Karpas-422 (cell line): Measurements from ENCODE around the gene FGD5. TPM values are rescaled to one million over a fixed set of nuclear protein-coding genes. Genes with fewer than 3 reads are reported as not detected.

ENCODE experiments used
- DNase-seq: peaks from one replicate; pipeline ENCODE4 v3.0.0-alpha.2; 2015
- H2AFZ ChIP-seq: fragments of 200-600 bp; sonication (generic); 2 replicates; pipeline ENCODE4 v1.6.1; 2014; ENCODE audit warnings: antibody characterized with exemption, low read length, mixed read lengths
- H3K27ac ChIP-seq: fragments of 200-600 bp; sonication (generic); 2 replicates; pipeline ENCODE4 v1.5.1; 2014; ENCODE audit warnings: mild to moderate bottlenecking, low read length, moderate library complexity
- H3K27me3 ChIP-seq: fragments of 200-600 bp; sonication (generic); 2 replicates; pipeline ENCODE4 v1.6.1; 2014; ENCODE audit warnings: low read length, mixed read lengths
- H3K36me3 ChIP-seq: fragments of 200-600 bp; sonication (generic); 2 replicates; pipeline ENCODE4 v1.6.1; 2014; ENCODE audit warnings: low read length, mixed read lengths; ENCODE audit not compliant: insufficient read depth
- H3K4me1 ChIP-seq: fragments of 200-600 bp; sonication (generic); 2 replicates; pipeline ENCODE4 v1.6.1; 2014; ENCODE audit warnings: mild to moderate bottlenecking, low read length, mixed read lengths
- H3K4me2 ChIP-seq: fragments of 200-600 bp; sonication (generic); 2 replicates; pipeline ENCODE4 v1.6.1; 2014; ENCODE audit warnings: low read length, low read depth, mild to moderate bottlenecking; ENCODE audit not compliant: poor library complexity, severe bottlenecking
- H3K4me3 ChIP-seq: fragments of 200-600 bp; sonication (generic); 2 replicates; pipeline ENCODE4 v1.5.1; 2014; ENCODE audit warnings: mild to moderate bottlenecking, antibody characterized with exemption, low read length, mixed read lengths
- H3K79me2 ChIP-seq: fragments of 200-600 bp; sonication (generic); 2 replicates; pipeline ENCODE4 v1.6.1; 2014; ENCODE audit warnings: mild to moderate bottlenecking, low read length, mixed read lengths
- H3K9ac ChIP-seq: fragments of 200-600 bp; sonication (generic); 2 replicates; pipeline ENCODE4 v1.6.0; 2014; ENCODE audit warnings: low read length
- H3K9me2 ChIP-seq: fragments of 200-600 bp; sonication (generic), shearing (Covaris generic); replicated peaks from 2 replicates; pipeline ENCODE4 v1.6.0; 2014; ENCODE audit warnings: mild to moderate bottlenecking, low read length, moderate library complexity; ENCODE audit not compliant: insufficient read depth
- H3K9me3 ChIP-seq: fragments of 300-700, 200-600 bp; sonication (generic); 2 replicates; pipeline ENCODE4 v1.6.1; 2014; ENCODE audit warnings: low read length, mixed read lengths
- H4K20me1 ChIP-seq: fragments of 200-600 bp; sonication (generic); 2 replicates; pipeline ENCODE4 v1.6.1; 2014; ENCODE audit warnings: mild to moderate bottlenecking, antibody characterized with exemption, low read length, low read depth; ENCODE audit not compliant: insufficient read depth
- total RNA-seq: library from RNA; depleted of rRNA; stranded (reverse); fragments of >200 nt; shearing (Covaris generic); gene quantifications from 2 replicates; pipeline ENCODE4 v1.2.3, GENCODE V29; 2014; ENCODE audit warnings: low replicate concordance

The FGD5 gene
- total RNA-seq, 1 experiment from 2014 or later, result not detected

DNA sequence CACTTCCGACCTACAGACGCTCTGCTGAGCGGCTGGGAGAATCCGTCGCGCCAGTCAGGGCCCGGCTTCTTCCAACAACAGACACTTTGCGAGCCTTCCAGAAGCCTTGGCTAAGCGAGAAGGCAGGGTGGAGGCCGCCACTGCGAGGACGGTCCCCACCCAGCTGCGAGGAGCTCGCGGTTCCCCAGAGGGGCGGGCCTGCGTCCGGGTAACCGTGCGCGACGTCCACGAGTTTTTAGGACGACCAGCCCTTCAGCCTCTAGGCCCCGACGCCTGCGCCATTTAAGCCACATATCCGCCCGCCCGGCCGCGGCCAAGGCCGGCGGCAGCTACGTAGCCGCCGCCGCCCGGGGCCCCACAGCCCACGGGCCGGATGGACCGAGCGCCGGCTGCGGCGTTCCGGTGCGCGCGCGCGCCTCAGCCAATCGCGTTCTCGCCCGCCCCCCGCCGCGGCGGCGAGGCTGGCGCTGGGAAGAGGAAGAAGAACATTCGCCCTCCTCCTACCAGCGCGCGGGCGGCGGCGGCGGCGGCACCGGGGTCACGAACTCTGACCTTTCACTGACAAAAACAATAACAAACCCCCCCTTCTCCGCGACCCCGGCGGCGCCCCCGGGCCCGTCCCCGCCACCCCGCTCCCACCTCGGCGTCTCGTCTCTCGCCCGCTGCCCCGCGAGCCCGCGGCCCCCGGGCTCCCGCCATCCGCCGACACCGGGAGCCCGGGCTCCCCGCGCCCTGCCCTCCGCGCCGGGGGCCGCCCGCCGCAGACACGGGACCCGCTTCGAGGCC lies 128.5 kb downstream of the FGD5 start, which contains the start of gene NR2C2:
Gene NR2C2, plus strand, starts transcription at position 484 of the 786 bp plus-strand sequence. CDS start 56,332 bp downstream, outside the sequence.
- no peaks in the 10 kb centered on the region for H3K9me2 ChIP-seq
- H3K27ac ChIP-seq, result peak within 1 kb of the TSS; percentile 91
- peak; percentile 93 for DNase-seq
- peaks cover 26% of the 10 kb centered on the region for H4K20me1 ChIP-seq
- H3K4me2 ChIP-seq, result peak within 1 kb of the TSS; percentile 93
- peak within 1 kb of the TSS; percentile 93 for H3K4me3 ChIP-seq
- peak within 1 kb of the TSS; percentile 90 for H2AFZ ChIP-seq
- H3K4me1 ChIP-seq, result peaks cover 26% of the 10 kb centered on the region
- peak within 1 kb of the TSS; percentile 94 for H3K9ac ChIP-seq
- H3K36me3 ChIP-seq, result peaks cover 15% of the 10 kb centered on the region; the same call in 1 of the 2 replicates
- H3K79me2 ChIP-seq, result peaks cover 58% of the 10 kb centered on the region
- no peaks in the 10 kb centered on the region for H3K9me3 ChIP-seq
- no peaks in the 10 kb centered on the region for H3K27me3 ChIP-seq

DNA sequence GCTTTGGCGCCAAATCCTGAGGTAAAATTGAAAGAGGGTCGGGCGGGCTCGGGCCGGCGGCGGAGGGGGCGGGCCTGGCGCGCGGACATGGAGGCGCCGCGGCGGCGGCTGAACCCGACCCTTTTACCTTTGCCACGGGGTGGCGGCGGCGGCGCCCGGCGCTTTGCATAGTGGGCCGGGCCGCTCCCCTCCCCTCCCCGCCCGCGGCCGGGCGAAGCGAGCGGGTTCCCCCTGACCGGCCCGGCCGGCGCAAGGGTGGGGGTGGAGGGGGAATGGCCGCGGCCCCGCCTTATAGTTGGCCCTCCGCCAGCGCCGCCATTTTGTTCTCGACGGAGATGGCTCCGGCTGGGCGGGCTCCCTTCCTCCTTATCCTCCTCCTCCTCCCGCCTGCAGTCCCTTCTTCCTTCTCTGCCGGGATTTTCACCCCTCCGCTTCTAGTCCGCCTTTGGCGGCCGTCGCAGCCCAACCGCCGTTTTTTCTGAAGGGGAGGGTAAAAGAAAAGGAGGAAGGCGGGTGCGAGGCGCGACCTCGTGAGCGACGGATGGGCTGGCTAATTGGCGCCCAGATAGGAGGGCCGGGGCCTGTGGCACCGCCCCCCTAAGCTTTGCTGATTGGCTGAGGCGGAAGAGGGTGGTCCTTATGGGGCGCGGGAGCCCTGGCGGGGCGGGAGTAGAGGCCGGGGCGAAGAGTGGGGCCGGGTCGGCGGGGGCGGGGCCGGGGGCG lies 129.3 kb downstream of the FGD5 start:
- H4K20me1 ChIP-seq, result peaks cover 21% of the 10 kb centered on the region
- peak overlapping the region; percentile 93 for H3K4me2 ChIP-seq
- H3K9ac ChIP-seq, result peak overlapping the region; percentile 94
- 0 out of 2 replicates have a peak overlapping the region, but pooled peaks have one; percentile 75 for H2AFZ ChIP-seq
- no peaks in the 10 kb centered on the region for H3K9me2 ChIP-seq
- peak overlapping the region; percentile 91 for H3K27ac ChIP-seq
- H3K36me3 ChIP-seq, result peaks cover 15% of the 10 kb centered on the region; the same call in 1 of the 2 replicates
- H3K9me3 ChIP-seq, result no peaks in the 10 kb centered on the region
- H3K4me3 ChIP-seq, result peak overlapping the region; percentile 93
- peak; percentile 99 for DNase-seq
- H3K27me3 ChIP-seq, result no peaks in the 10 kb centered on the region
- H3K4me1 ChIP-seq, result peaks cover 26% of the 10 kb centered on the region
- H3K79me2 ChIP-seq, result peaks cover 65% of the 10 kb centered on the region

- Histone ChIP-seq H3K9ac (peak overlapping the region; percentile 73), H3K9me3 (no peaks in the 10 kb centered on the region), H3K9me2 (no peaks in the 10 kb centered on the region), H3K79me2 (peaks cover 70% of the 10 kb centered on the region), H3K4me3 (peak overlapping the region; percentile 78), H2AFZ (no peak overlapping the region), H3K36me3 (peaks cover 15% of the 10 kb centered on the region; the same call in 1 of the 2 replicates), H4K20me1 (peaks cover 16% of the 10 kb centered on the region), H3K4me1 (peaks cover 26% of the 10 kb centered on the region), H3K4me2 (peak overlapping the region; percentile 75), H3K27me3 (no peaks in the 10 kb centered on the region), H3K27ac (peak overlapping the region; percentile 52)
- no peak for DNase-seq
These were observed 129.9 kb downstream of the FGD5 start for GRCh38 chr3:14948609-14949038.

GRCh38 chr3:14949126-14949525 lies 130.4 kb downstream of the FGD5 start:
- H3K9ac ChIP-seq, result peak overlapping the region; percentile 73
- H4K20me1 ChIP-seq, result peaks cover 13% of the 10 kb centered on the region
- peaks cover 15% of the 10 kb centered on the region; the same call in 1 of the 2 replicates for H3K36me3 ChIP-seq
- no peaks in the 10 kb centered on the region for H3K9me3 ChIP-seq
- H3K79me2 ChIP-seq, result peaks cover 73% of the 10 kb centered on the region
- peak overlapping the region; percentile 52 for H3K27ac ChIP-seq
- no peaks in the 10 kb centered on the region for H3K9me2 ChIP-seq
- H3K27me3 ChIP-seq, result no peaks in the 10 kb centered on the region
- H3K4me1 ChIP-seq, result peaks cover 26% of the 10 kb centered on the region
- H3K4me3 ChIP-seq, result peak overlapping the region; percentile 78
- DNase-seq, result no peak
- H2AFZ ChIP-seq, result no peak overlapping the region
- peak overlapping the region; percentile 75 for H3K4me2 ChIP-seq

DNA sequence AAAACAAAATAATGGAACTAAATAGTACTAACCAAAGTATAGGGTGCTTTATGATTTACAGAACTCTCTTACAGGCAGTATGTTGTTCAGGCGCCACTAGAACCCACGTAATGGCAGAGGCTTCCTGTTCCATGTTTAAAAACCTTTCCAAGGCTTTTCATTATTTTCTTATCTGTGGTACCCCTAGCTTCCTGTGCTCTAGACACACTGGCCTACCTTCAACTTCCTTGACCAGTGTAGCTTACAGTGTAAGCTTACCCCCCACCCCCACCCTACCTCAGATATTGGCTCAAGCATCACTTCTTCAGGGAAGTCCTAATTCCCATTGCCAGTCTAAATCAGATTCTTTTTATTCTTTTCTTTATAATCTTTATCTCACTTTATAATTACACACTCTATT lies 131.5 kb downstream of the FGD5 start:
- no peak overlapping the region for H3K27ac ChIP-seq
- peaks cover 9% of the 10 kb centered on the region; the same call in 1 of the 2 replicates for H3K36me3 ChIP-seq
- H4K20me1 ChIP-seq, result peaks cover 8% of the 10 kb centered on the region
- H2AFZ ChIP-seq, result no peak overlapping the region
- H3K4me3 ChIP-seq, result no peak overlapping the region
- peaks cover 81% of the 10 kb centered on the region for H3K79me2 ChIP-seq
- no peaks in the 10 kb centered on the region for H3K9me2 ChIP-seq
- DNase-seq, result no peak
- H3K9ac ChIP-seq, result no peak overlapping the region
- peak overlapping the region; percentile 75 for H3K4me2 ChIP-seq
- H3K27me3 ChIP-seq, result no peaks in the 10 kb centered on the region
- no peaks in the 10 kb centered on the region for H3K9me3 ChIP-seq
- H3K4me1 ChIP-seq, result peaks cover 26% of the 10 kb centered on the region

DNA sequence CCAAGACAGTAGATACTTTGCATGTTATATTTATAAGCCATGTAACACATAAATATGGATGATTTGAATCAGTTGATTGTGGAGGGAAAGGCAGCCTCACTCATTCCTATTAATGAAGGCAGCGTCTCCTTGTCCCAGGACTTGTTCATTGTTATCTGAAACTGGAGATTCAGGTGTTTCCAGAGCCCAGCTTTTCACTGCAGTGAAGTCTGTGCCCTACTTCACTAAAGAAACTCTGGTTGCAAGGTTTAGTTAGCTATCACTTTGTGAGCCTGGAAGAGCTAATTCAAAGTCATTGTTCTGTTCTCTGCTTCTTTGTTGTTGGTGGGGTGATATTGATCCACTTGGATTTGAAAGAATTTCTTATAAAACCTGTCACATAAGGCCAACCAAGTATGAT lies 138.4 kb downstream of the FGD5 start:
- no peaks in the 10 kb centered on the region for H4K20me1 ChIP-seq
- H3K4me1 ChIP-seq, result peaks cover 59% of the 10 kb centered on the region
- peak overlapping the region; percentile 19; the same call in 1 of the 2 replicates for H3K9ac ChIP-seq
- DNase-seq, result peak; percentile 50
- no peaks in the 10 kb centered on the region for H3K27me3 ChIP-seq
- H2AFZ ChIP-seq, result no peak overlapping the region
- peak overlapping the region; percentile 40 for H3K27ac ChIP-seq
- no peaks in the 10 kb centered on the region for H3K9me2 ChIP-seq
- no peaks in the 10 kb centered on the region for H3K36me3 ChIP-seq
- no peak overlapping the region; the same call in 1 of the 2 replicates for H3K4me3 ChIP-seq
- H3K79me2 ChIP-seq, result peaks cover 94% of the 10 kb centered on the region
- H3K4me2 ChIP-seq, result peak overlapping the region; percentile 67
- H3K9me3 ChIP-seq, result no peaks in the 10 kb centered on the region

DNA sequence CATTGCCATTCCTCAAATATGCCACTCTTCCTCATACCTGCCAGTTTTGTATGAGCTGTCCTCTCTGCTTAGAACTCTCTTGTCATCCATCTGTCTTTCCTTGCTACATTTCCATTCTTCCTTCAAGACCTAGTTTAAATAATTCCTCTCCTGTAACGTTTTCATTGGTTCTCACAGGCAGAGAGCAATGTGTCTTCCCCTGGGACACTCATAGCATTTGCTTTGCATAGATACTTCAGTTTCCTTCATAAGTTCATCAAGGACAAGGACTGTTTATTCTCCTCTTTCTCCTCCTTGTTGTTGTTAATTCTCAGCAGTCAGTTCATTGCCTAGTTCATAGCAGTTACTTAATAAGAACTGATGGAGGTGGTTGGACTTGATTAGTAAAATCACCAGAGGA lies 139.2 kb downstream of the FGD5 start:
- Histone ChIP-seq H3K27ac (peak overlapping the region; percentile 40), H3K4me1 (peaks cover 59% of the 10 kb centered on the region), H4K20me1 (no peaks in the 10 kb centered on the region), H2AFZ (no peak overlapping the region), H3K27me3 (no peaks in the 10 kb centered on the region), H3K9me2 (no peaks in the 10 kb centered on the region), H3K4me2 (peak overlapping the region; percentile 67), H3K79me2 (peaks cover 94% of the 10 kb centered on the region), H3K36me3 (no peaks in the 10 kb centered on the region), H3K4me3 (peak overlapping the region; percentile 31; the same call in 1 of the 2 replicates), H3K9me3 (no peaks in the 10 kb centered on the region), H3K9ac (peak overlapping the region; percentile 19)
- DNase-seq, result peak; percentile 75
